OCI-LY1 (cell line): Measurements from ENCODE around the gene DDHD1.

Source experiments
- CTCF ChIP-seq: fragments of 200-600 bp; sonication (generic), shearing (Covaris generic); IDR thresholded peaks from 2 replicates; pipeline ENCODE4 v1.5.1; 2017; ENCODE audit warnings: mild to moderate bottlenecking, antibody characterized with exemption, low read length, moderate library complexity, mixed read lengths
- EZH2 ChIP-seq: fragments of 200-600 bp; sonication (generic), shearing (Covaris generic); IDR thresholded peaks from 2 replicates; pipeline ENCODE4 v1.8.0; 2017; ENCODE audit warnings: borderline replicate concordance, mixed run types, mild to moderate bottlenecking, antibody characterized with exemption, low read length, moderate library complexity, mixed read lengths

- TF ChIP-seq CTCF (no peak), EZH2 (no peak)
These were observed 5.2 kb downstream of the DDHD1 start for GRCh38 chr14:53147893-53148292.
